H1 (cell line): Measurements from ENCODE around the gene FAM53A. TPM values are rescaled to one million over a fixed set of nuclear protein-coding genes. Genes with fewer than 3 reads are reported as not detected.

ENCODE experiments used
- CTCF ChIA-PET: fragments of 300-600 bp; sonication (Branson Sonifier 250); formaldehyde crosslinking; loops from one replicate; lab custom pipeline; 2021; ENCODE audit not compliant: partially characterized antibody; lab: Charles Lee
- POLR2A ChIA-PET: fragments of 300-600 bp; sonication (Branson Sonifier 250); formaldehyde crosslinking; loops from one replicate; lab custom pipeline; 2021; ENCODE audit warnings: inconsistent platforms; ENCODE audit not compliant: partially characterized antibody; lab: Charles Lee
- DNase-seq, 2 experiments: peaks; one replicate each; pipeline versions ENCODE4 v3.0.0 to v3.0.0-alpha.2; 2010 to 2022; ENCODE audit warnings: low spot score in 2 of 2, low read depth in 1 of 2, mixed read lengths in 1 of 2
- FAIRE-seq: peaks from 2 replicates; lab custom pipeline; 2011; peaks lifted over from hg19 to GRCh38; lab: Jason Lieb, UNC
- H2AFZ ChIP-seq: 2 replicates; pipeline ENCODE4 v1.8.1; 2012; ENCODE audit warnings: low read length, inconsistent platforms
- H2AK5ac ChIP-seq: 2 replicates; pipeline ENCODE4 v1.6.1; 2013; ENCODE audit warnings: low read depth, low read length
- H2BK120ac ChIP-seq: replicated peaks from 2 replicates; pipeline ENCODE3; 2013; ENCODE audit warnings: low read depth, low read length, inconsistent platforms
- H2BK12ac ChIP-seq: 2 replicates; pipeline ENCODE4 v1.6.1; 2013; ENCODE audit warnings: low read depth, low read length
- H2BK15ac ChIP-seq: 2 replicates; pipeline ENCODE4 v1.6.1; 2013; ENCODE audit warnings: low read length
- H2BK20ac ChIP-seq: 2 replicates; pipeline ENCODE4 v1.6.1; 2013; ENCODE audit warnings: low read length
- H2BK5ac ChIP-seq: 2 replicates; pipeline ENCODE4 v1.6.1; 2013; ENCODE audit warnings: low read depth, low read length
- H3K14ac ChIP-seq: 2 replicates; pipeline ENCODE4 v1.6.1; 2013; ENCODE audit warnings: inconsistent platforms; ENCODE audit not compliant: insufficient read length
- H3K18ac ChIP-seq: 2 replicates; pipeline ENCODE4 v1.6.1; 2013; ENCODE audit warnings: low read length; ENCODE audit errors: extremely low read depth
- H3K23ac ChIP-seq: 2 replicates; pipeline ENCODE4 v1.6.1; 2013; ENCODE audit warnings: inconsistent platforms; ENCODE audit not compliant: insufficient read length
- H3K23me2 ChIP-seq: 2 replicates; pipeline ENCODE4 v1.6.1; 2013; ENCODE audit warnings: low read depth, low read length
- H3K27ac ChIP-seq: 2 replicates; pipeline ENCODE4 v1.6.1; 2011; ENCODE audit warnings: low read depth, low read length, inconsistent platforms
- H3K27me3 ChIP-seq, 4 experiments: replicated peaks in 1 of 4; 1 replicate in 1 of 4; 2 replicates in 3 of 4; pipeline versions ENCODE4 v1.6.1 to v1.8.1; 2011 to 2013; ENCODE audit warnings: low read length in 3 of 4, mild to moderate bottlenecking in 3 of 4, inconsistent platforms in 2 of 4, mixed read lengths in 2 of 4, moderate library complexity in 1 of 4; ENCODE audit not compliant: control insufficient read depth in 3 of 4, insufficient read depth in 3 of 4; ENCODE audit errors: extremely low read depth in 1 of 4
- H3K36me3 ChIP-seq, 4 experiments: 2 replicates each; pipeline versions ENCODE4 v1.6.1 to v1.8.1; 2011 to 2013; ENCODE audit warnings: mild to moderate bottlenecking in 4 of 4, low read length in 3 of 4, moderate library complexity in 2 of 4, control low read depth in 1 of 4, inconsistent platforms in 1 of 4; ENCODE audit not compliant: insufficient read depth in 4 of 4, control insufficient read depth in 2 of 4
- H3K4ac ChIP-seq: replicated peaks from 2 replicates; pipeline ENCODE3; 2013; ENCODE audit warnings: low read length, low read depth, mixed read lengths, inconsistent platforms; ENCODE audit not compliant: insufficient read length
- H3K4me1 ChIP-seq, 4 experiments: replicated peaks in 1 of 4; 1 replicate in 1 of 4; 2 replicates in 3 of 4; pipeline versions ENCODE4 v1.6.1 to v1.8.1; 2011 to 2013; ENCODE audit warnings: low read length in 3 of 4, inconsistent platforms in 2 of 4, mixed read lengths in 1 of 4; ENCODE audit not compliant: insufficient read depth in 4 of 4, control insufficient read depth in 3 of 4
- H3K4me2 ChIP-seq, 2 experiments: 2 replicates each; pipeline versions ENCODE4 v1.6.1 to v1.8.1; 2011 to 2013; ENCODE audit warnings: low read depth in 2 of 2, low read length in 2 of 2, control low read depth in 1 of 2, inconsistent platforms in 1 of 2, mild to moderate bottlenecking in 1 of 2; ENCODE audit not compliant: insufficient read depth in 1 of 2
- H3K4me3 ChIP-seq, 4 experiments: fragments of 200-600, 300-600 bp in 1 of 4; sonication (generic), shearing (Covaris generic), sonication (Bioruptor Twin) in 1 of 4; 2 replicates each; pipeline versions ENCODE4 v1.5.1 to v1.8.1; 2011 to 2016; ENCODE audit warnings: low read length in 4 of 4, low read depth in 3 of 4, control low read depth in 2 of 4, inconsistent platforms in 2 of 4, mild to moderate bottlenecking in 2 of 4, mixed read lengths in 1 of 4, moderate library complexity in 1 of 4; ENCODE audit not compliant: insufficient read depth in 2 of 4; ENCODE audit errors: extremely low read depth in 1 of 4
- H3K56ac ChIP-seq: replicated peaks from 2 replicates; pipeline ENCODE3; 2013; ENCODE audit warnings: low read depth, mild to moderate bottlenecking, mixed read lengths, low read length, inconsistent platforms; ENCODE audit not compliant: insufficient read length
- H3K79me1 ChIP-seq: 2 replicates; pipeline ENCODE4 v1.6.1; 2013; ENCODE audit warnings: low read depth, low read length, control low read depth
- H3K79me2 ChIP-seq, 2 experiments: 2 replicates each; pipeline versions ENCODE4 v1.6.1 to v1.8.1; 2012 to 2013; ENCODE audit warnings: low read length in 2 of 2, mild to moderate bottlenecking in 2 of 2, inconsistent platforms in 1 of 2; ENCODE audit not compliant: insufficient read depth in 2 of 2, control insufficient read depth in 1 of 2
- H3K9ac ChIP-seq, 4 experiments: replicated peaks in 1 of 4; 1 replicate in 1 of 4; 2 replicates in 3 of 4; pipeline versions ENCODE4 v1.6.1 to v1.8.1; 2011 to 2013; ENCODE audit warnings: low read depth in 3 of 4, low read length in 3 of 4, control low read depth in 2 of 4, mild to moderate bottlenecking in 2 of 4, moderate library complexity in 2 of 4, inconsistent platforms in 1 of 4; ENCODE audit errors: extremely low read depth in 1 of 4
- H3K9me3 ChIP-seq, 2 experiments: 2 replicates each; pipeline versions ENCODE4 v1.6.1 to v1.8.1; 2012 to 2013; ENCODE audit warnings: mild to moderate bottlenecking in 2 of 2, moderate library complexity in 2 of 2, control low read depth in 1 of 2, inconsistent platforms in 1 of 2, low read depth in 1 of 2, low read length in 1 of 2, mixed read lengths in 1 of 2; ENCODE audit not compliant: insufficient read depth in 2 of 2
- H4K20me1 ChIP-seq, 2 experiments: replicated peaks in 1 of 2; 2 replicates each; pipeline versions ENCODE3 to v1.8.1; 2011 to 2013; ENCODE audit warnings: inconsistent platforms in 2 of 2, low read length in 2 of 2, mild to moderate bottlenecking in 1 of 2; ENCODE audit not compliant: insufficient read depth in 2 of 2, control insufficient read depth in 1 of 2
- H4K5ac ChIP-seq: 2 replicates; pipeline ENCODE4 v1.6.1; 2013; ENCODE audit warnings: low read length, low read depth, mixed read lengths, inconsistent platforms; ENCODE audit not compliant: insufficient read length
- H4K8ac ChIP-seq: 2 replicates; pipeline ENCODE4 v1.8.0; 2013; ENCODE audit warnings: mild to moderate bottlenecking, moderate library complexity, low read length, inconsistent platforms; ENCODE audit not compliant: insufficient read depth; ENCODE audit errors: extremely low read depth
- H4K91ac ChIP-seq: replicated peaks from 2 replicates; pipeline ENCODE3; 2013; ENCODE audit warnings: low read length, mixed read lengths, inconsistent platforms; ENCODE audit not compliant: insufficient read length
- BACH1 ChIP-seq: IDR thresholded peaks from 2 replicates; pipeline ENCODE4 v1.6.1; 2012; ENCODE audit warnings: low read length, improper control_type of control experiment
- CEBPB ChIP-seq: IDR thresholded peaks from 2 replicates; pipeline ENCODE4 v1.6.1; 2012; ENCODE audit warnings: low read depth, low read length
- EGR1 ChIP-seq: IDR thresholded peaks from 2 replicates; pipeline ENCODE4 v1.6.1; 2011; ENCODE audit warnings: low read depth, low read length, borderline replicate concordance
- HDAC2 ChIP-seq, 2 experiments: fragments of 300-600 bp in 1 of 2; sonication (generic) in 1 of 2; IDR thresholded peaks; 2 replicates each; pipeline ENCODE4 v1.6.1; 2011 to 2012; ENCODE audit warnings: low read depth in 2 of 2, low read length in 2 of 2, mild to moderate bottlenecking in 2 of 2, moderate library complexity in 2 of 2, borderline replicate concordance in 1 of 2, inconsistent platforms in 1 of 2
- SIX5 ChIP-seq: IDR thresholded peaks from 2 replicates; pipeline ENCODE4 v1.6.1; 2011; ENCODE audit warnings: mild to moderate bottlenecking, low read depth, low read length
- WGBS, 2 experiments: shearing (Covaris generic) in 1 of 2; methylation state at CpG; one replicate each; pipeline versions ENCODE4 v1.1.6 to v1.1.7; 2013 to 2015; ENCODE audit warnings: low lambda C conversion rate in 2 of 2, mixed read lengths in 2 of 2, inconsistent platforms in 1 of 2, low coverage in 1 of 2, missing lambda C conversion rate in 1 of 2; ENCODE audit not compliant: insufficient replicate concordance in 2 of 2, insufficient coverage in 1 of 2, insufficient read length in 1 of 2; ENCODE audit errors: extremely low coverage in 1 of 2, missing lambda C conversion rate in 1 of 2; 5-methylcytosine and 5-hydroxymethylcytosine counted together
- polyA plus RNA-seq, 7 experiments: library from polyadenylated mRNA; depleted of rRNA in 3 of 7; stranded (reverse) in 5 of 7; unstranded in 2 of 7; fragments of >200 nt in 5 of 7; fragments of 200-250 nt in 2 of 7; gene quantifications; 1 replicate in 5 of 7; 2 replicates in 1 of 7; 4 replicates in 1 of 7; pipeline versions ENCODE4 v1.2.1 to v1.2.3, GENCODE V29; 2011 to 2013; ENCODE audit warnings: missing spikeins in 2 of 7, mixed read lengths in 2 of 7
- total RNA-seq: library from RNA; stranded (reverse); fragmentation: NEBNext Ultra II Directional; extraction: Animal tissue kit (Norgen Biotek cat#: 25700); gene quantifications from 2 replicates; pipeline ENCODE4 v1.2.1, GENCODE V29; 2021

FAM53A gene
- total and polyA plus RNA-seq, 2 of the 8 experiments (the other 6 are each of a cell fraction or from before 2014, with no cell fraction given), result 1.9 to 2.0 TPM

GRCh38 chr4:1614502-1614853, 69.6 kb downstream of the FAM53A start:
- H3K18ac ChIP-seq, result no peak overlapping the region
- FAIRE-seq, result no peak
- CTCF ChIA-PET, result interaction anchor here (0.7 to 1.5 kb wide), 4 partner anchors 17 to 75 kb away, joined by 3 read pairs; no protein-coding TSS in a partner anchor
- H3K9me3 ChIP-seq, result no peaks in the 10 kb centered on the region; a peak in 1 of 4 replicates
- no peak overlapping the region for H2BK15ac ChIP-seq
- H3K4me1 ChIP-seq, result no peaks in the 10 kb centered on the region
- no peak overlapping the region for H2BK5ac ChIP-seq
- DNase-seq, result no peak
- TF ChIP-seq EGR1, result no peak
- no peak for TF ChIP-seq BACH1
- TF ChIP-seq HDAC2 (IDR thresholded peaks at IDR 0.05; ENCODE audit: borderline replicate concordance in 1 of 2, low read depth in 2 of 2, low read length in 2 of 2), result no peak
- TF ChIP-seq CEBPB, result no peak
- no peak for TF ChIP-seq SIX5
- H4K5ac ChIP-seq, result no peak overlapping the region
- H3K36me3 ChIP-seq, result no peaks in the 10 kb centered on the region
- no peak overlapping the region for H2AK5ac ChIP-seq
- no peak overlapping the region for H3K14ac ChIP-seq
- 92% methylated on average over 17 of the region's 17 CpGs; no CpG with 5 or more reads in 1 of the 2 experiments for WGBS, 2 experiments
- H3K56ac ChIP-seq, result no peak overlapping the region
- no peaks in the 10 kb centered on the region for H3K23me2 ChIP-seq
- no peak overlapping the region for H4K91ac ChIP-seq
- H3K4me2 ChIP-seq, result no peak overlapping the region
- no peak overlapping the region for H2BK20ac ChIP-seq
- H3K23ac ChIP-seq, result no peak overlapping the region
- no peaks in the 10 kb centered on the region for H3K27me3 ChIP-seq
- H3K4ac ChIP-seq, result no peak overlapping the region
- H3K79me2 ChIP-seq, result no peaks in the 10 kb centered on the region
- no peak overlapping the region for H4K8ac ChIP-seq
- H3K79me1 ChIP-seq, result no peaks in the 10 kb centered on the region
- peaks cover 0 to 3% of the 10 kb centered on the region in 2 experiments for H4K20me1 ChIP-seq
- H2BK12ac ChIP-seq, result no peak overlapping the region
- H2AFZ ChIP-seq, result no peak overlapping the region
- H3K27ac ChIP-seq, result no peak overlapping the region
- H3K9ac ChIP-seq, result no peak overlapping the region
- POLR2A ChIA-PET, result no interaction called here
- H3K4me3 ChIP-seq, result no peak overlapping the region
- no peak overlapping the region for H2BK120ac ChIP-seq
